T-helper 1 cell (primary cell): Measurements from ENCODE around the gene ARL10.
A peak's percentile ranks its signal among the peaks of the same experiment; 100 is the strongest.

ENCODE experiments used
- DNase-seq, 5 donors: peaks; one replicate each; pipeline ENCODE4 v3.0.0-alpha.2; 2012 to 2020

ARL10 gene

DNA sequence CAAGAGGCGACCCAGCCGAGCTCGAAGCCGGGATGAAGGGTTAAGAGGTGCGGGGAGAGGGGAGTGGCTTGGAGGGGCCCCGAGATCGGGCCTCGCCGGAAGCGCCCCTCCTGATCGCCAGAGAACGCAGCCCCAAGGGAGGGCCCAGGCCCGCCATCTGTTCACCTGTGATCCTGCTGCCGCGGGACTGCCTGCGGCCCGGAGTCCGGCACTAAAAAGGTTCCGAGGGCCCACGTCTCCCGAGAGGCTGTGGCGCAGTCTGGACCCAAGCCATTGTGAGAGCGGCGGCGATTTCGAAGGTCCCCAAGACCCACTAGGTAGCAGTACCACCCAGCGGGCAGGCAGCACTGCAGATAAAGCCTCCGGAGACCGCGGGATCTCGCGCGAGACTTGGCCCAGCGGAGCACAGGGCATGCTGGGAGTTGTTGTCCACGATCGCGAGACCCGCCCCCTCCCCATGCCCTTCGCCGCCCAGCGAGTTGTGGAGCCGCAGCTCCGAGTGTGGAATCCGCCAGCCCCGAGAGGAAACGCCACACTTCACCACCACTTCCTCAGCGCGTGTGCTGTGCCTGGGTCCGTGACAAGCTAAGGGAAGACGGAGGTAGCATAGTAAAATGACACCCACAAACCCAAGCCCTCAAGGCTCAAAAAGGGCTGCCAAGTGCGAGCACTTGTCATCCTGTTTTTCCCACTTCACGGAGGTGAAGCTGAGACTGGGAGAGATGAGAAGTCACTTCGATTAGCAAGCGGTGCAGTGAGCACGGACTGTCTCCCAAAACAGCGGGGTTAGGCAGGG is 3.7 kb upstream of the ARL10 start, which contains the start of gene KIAA1191:
TSS of gene KIAA1191 (minus strand) at position 328 of the 796 bp plus-strand sequence. CDS start 2,256 bp downstream, outside the sequence.
- peak; percentile 88 to 96 (median 93) for DNase-seq

- DNase-seq = no peak
Observed at GRCh38 chr5:176362233-176362490, 3.1 kb upstream of the ARL10 start.

DNA sequence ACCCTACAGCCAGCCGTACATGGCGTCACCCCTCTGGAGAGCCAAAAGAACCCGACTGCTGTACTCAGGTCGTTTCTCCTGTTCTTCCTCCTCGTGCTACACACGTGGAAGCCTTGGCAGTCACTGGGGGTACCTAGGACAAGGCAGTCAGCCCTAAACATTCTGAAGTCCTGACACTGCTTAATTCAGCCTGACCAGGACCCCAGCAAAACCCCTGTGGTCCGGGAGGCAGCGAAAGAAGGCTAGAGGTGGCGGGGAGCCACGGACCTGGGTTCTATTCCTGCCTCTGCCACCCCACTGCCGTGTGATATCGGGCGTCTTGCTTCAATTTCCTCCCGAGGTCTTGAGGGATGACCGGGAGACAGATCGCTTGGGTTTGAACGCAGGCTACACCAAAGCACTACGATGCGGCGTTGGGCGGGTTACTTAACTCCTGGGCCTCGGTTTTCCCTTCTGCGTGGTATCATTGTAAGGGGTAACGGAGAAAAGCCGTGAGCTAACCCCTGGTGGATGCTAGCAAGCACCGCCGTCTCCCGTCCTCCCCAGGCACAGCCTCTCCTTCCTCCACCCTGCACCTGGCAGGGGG is 429 bp upstream of the ARL10 start:
- DNase-seq = peak in 1 of 5 donors; percentile 4

DNA sequence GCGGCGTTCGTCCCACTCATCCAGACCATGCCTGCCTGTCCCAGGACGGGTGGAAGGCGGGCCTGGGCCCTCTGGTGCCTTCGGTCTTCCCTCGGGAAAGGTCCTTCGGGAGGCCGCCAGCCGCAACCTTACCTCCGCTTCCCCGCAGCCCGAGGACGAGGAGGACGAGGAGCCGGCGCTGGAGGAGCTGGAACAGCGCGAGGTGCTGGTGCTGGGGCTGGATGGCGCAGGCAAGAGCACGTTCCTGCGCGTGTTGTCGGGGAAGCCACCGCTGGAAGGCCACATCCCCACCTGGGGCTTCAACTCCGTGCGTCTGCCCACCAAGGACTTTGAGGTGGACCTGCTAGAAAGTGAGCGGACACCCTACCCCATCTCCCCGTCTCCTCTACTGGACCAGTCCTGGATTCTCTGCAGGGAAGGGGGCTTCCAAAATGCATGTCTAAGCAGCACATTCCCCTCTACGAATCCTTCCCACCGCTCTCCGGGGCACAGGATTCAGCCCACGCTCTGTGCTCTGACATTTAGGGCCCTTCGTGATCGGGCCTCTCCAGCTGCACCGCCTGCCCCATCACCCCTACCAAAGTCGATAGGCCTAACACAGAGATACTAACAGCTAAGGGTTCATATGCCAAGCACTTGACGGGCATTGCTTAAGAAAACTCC is 1.1 kb downstream of the ARL10 start:
- DNase-seq = no peak

GRCh38 chr5:176368726-176369125 is 3.4 kb downstream of the ARL10 start:
- DNase-seq = no peak

DNA sequence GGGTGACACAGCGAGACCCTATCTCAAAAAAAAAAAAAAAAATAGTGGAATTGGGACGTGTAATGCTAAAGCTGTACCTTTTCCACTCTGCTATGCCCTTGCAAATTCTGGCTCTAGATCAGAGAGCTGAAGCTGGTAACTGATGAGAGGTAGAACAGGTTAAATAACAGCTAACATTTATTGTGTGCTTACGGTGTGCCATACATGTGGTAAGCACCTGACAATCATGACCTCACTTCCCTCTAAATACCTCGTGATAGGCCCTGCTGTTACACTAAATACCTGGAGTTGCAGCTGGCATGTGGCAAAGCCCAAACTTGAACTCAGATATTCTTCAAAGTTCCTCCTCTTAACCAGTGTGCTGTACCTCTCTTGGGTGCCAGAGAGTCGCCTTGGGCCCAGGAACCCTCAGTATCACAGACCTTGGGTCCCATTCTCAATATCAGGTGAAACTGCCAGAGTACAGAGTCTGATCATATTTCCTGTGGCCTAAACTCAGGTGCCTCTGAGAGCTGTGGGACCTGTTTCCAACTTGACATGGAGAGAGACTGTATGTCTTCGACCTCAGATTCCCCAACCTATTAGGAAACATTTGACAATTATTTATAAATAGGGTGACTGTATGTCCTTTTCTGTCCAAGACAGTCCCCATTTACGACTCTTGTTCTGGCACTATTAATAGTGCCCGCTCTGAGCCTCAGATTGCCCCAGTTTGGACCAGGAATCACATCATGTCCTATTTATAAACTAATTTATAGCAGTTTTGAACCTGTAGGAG is 4.8 kb downstream of the ARL10 start:
- DNase-seq = no peak

GRCh38 chr5:176371621-176372539 is 6.6 kb downstream of the ARL10 start:
- no peak for DNase-seq

DNA sequence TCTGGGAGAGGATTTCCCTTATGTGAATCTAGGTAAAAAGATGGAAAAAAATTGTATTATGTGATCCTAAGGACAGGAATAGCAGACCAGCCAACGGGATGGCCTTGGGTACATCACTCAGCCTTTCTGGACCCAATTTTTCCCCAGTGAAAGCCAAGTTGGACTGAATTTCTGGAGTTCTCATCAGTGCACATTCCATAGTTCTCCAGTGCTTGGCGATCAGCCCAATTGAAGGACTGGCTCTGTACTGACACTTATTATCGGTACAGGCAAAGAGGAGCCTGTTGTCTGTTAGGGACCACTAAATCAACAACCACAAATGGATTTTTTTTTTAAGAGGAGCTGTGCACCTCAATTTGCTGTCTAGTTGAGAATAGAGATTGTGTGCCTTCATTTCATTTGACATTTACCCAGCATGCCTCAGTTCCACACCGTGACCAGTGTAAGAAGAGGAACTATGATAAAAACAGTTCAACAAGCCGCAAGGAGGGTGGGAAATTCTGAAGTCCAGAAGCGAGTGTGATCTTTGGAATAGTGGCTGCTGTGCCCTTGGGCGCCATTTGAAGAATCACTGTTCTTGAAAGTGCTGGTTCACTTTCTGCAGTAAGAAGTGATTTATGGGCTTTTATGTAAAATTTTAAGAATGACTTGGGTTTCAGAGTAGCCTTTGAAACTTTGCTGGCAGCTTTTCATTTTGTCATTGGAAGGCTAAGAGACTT is 8.0 kb downstream of the ARL10 start:
- DNase-seq = no peak

DNA sequence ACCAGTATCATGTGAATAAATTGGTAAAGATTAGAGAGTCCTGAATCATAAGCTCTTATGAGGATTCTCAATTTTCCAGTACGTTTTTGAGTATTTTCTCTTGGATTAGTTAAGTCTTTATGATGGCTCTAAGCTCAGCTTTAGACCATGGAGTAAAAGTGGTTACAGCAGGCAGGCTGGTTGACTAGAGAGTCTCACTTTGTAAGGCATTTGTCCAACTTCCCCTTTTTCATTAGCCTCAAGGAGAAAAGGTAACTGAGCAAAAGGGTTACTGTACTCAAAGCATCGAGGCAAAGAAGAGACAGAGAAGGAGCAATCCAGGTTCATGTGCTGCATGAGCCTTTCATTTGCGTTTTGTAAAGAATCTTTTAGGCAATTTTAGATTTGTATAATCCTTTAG is 14.6 kb downstream of the ARL10 start:
- DNase-seq = no peak

DNA sequence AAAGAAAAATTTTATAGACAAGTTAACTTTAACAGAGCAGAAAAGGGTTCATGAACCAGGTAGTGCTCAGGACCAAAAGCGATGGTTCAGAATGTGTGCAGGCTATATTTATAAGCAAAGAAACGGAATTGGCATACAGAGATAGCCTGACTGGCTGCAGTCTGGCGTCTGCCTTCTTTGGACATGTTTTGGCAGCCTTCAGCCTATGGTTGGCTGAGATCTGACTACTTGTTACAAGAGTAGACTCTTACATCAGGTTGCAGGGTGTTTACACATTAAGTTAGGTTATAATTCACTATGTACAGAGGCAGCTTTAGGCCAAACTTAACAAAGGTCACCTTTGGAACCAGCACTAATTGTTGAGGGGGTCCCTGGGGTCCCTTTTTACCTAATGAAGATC is 16.1 kb downstream of the ARL10 start:
- DNase-seq = no peak

DNA sequence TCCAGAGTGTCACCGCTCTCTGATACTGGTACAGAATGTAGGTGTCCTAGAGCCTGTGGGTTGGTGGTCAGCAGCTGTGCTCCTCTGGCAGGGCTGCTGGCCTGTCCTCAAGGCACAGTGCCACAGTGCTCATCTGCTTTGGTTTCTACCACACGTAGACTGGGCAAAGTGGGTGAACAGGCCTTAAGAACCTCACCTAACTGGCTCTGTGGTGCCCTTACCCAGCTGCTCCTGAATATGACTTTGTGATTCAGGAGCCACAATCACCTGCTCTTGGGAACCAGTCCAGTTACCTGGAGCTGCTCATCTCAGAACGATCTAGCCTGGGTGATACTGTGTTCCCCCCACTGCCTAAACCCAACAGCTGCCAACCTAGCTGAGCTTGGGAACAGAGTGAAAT is 16.7 kb downstream of the ARL10 start:
- no peak for DNase-seq

- no peak for DNase-seq
Observed at GRCh38 chr5:176382721-176383120, 17.4 kb downstream of the ARL10 start.

DNA sequence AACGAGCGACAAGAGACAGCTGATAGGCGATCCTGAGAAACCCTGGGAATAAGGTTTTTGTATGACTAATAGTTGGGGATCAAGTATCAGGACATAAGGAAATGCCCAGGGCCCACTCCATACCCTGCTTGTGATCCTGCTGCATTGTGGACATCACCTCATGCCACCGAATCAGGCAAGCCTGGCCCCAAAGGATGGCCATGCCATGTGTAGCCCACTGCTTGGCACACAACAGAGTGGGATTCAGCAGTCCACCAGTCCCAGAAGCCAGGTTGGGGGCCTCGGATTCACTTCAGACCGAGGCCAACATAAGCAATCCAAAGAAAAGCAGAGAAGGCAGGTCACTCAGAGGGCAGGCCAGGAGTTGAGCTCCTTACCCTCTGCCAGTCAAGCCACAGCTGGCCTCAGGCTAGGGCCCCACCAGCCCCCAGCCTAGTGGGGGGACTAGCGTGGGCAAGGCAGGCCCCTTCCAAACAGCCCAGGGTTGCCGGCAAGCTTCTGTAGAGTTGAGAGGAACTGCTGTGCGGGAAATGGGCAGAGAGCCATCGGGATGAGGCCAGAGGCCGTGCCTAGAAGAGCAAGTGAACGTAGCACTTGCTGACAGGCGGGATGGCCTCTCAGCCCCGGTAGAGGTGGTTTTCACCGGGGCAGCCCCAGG is 18.1 kb downstream of the ARL10 start:
- no peak for DNase-seq

GRCh38 chr5:176383961-176384360 is 18.7 kb downstream of the ARL10 start:
- DNase-seq = no peak

DNA sequence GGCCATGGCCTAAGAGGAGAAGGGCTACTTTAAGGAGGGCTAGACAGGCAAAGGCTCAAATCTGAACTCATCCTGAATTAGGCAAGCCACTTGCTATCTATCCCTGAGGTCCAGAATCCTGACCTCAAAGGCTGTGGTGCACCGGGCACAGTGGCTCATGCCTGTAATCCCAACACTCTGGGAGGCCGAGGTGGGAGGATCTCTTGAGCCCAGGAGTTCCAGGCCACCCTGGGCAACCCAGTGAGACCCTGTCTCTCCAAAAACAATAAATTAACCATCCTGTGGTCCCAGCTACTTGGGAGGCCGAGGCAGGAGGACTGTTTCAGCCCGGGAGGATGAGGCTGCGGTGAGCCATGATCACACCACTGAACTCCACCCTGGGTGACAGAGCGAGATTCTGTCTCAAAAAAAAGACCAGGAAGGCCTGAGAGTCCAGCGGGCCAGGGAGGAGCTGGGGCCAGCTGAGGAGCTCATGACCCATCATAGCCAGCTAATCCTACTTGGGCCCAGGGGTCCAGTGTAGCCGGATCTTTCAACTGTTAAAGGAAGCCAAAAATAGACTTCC is 19.2 kb downstream of the ARL10 start:
- no peak for DNase-seq

DNA sequence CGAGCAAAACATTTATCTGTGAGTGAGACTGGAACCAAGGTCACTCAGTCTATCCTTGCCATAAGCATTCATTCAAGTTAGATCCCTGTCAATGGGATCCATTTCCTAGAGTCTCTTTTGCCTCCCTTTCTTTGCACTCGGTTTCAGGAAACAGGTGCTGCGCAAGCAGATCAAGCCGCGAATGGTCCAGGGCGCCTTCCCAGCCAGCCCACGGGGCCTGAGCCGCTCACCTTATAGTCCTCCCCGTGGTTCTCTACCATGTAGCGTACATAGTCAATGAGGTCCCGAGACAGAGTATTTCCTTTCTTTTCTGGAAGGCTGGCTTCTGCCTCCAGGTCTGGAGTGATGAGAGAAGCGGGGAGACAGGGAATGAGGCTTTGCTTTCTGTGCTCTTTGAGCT is 19.7 kb downstream of the ARL10 start:
- DNase-seq = no peak

DNA sequence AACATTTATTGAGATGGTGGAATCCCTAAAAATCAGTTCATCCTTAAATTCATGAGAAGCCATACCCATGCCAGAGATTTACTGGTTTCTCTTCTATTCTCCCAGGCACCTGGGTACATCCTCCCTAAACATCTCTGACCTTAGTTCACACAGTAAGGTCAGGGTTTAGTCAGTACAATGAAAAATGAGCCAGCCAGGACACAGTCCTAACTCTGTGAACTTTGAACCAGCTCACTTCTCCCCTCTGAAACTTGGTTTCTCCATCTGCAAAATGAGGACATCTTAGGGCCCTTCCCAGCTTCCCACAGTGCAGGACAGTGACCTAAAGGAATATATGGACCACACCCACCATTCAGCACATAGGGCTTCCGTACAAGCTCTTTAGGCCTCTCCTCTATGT is 21.2 kb downstream of the ARL10 start:
- no peak for DNase-seq

- no peak for DNase-seq
Observed at GRCh38 chr5:176387384-176387925, 22.2 kb downstream of the ARL10 start.

DNA sequence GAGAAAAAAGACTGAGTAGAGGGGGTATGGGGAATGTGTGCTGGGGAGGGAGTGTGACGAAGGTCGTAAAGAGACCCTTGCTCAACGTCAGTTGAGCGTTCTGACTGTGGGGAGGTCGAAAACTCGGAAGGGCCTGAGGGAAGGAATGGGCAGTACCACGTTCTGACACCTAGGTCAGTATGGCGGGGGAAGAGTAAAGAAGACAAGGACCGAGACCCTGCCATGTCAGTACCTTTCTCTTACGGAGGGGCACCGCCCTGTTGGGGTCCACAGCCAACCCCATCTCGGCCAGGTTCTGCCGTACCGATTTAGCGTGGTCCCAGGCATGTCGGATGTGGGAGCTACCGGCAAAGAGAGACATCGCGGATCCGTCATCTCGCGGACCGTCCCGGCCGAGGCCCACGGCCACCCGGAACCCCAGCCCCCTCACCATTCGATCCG is 22.7 kb downstream of the ARL10 start:
- DNase-seq = no peak

- peak; percentile 98 to 100 (median 99) for DNase-seq
Observed at GRCh38 chr5:176388444-176389134, 23.3 kb downstream of the ARL10 start, which contains the start of the genes HIGD2A and NOP16. TSS of gene HIGD2A (plus strand) at chr5:176388751. CDS start at chr5:176388820, 69 bp downstream. TSS of gene NOP16 (minus strand) at chr5:176388598. CDS start at chr5:176388539, 59 bp downstream.
